Heart left ventricle (tissue), 13 donors: Measurements from ENCODE around the gene ESM1.

Experiments
- POLR2A ChIP-seq, 2 donors: fragments of 450-650 bp; IDR thresholded peaks; one replicate each; pipeline ENCODE4 v1.6.1; 2017; ENCODE audit warnings: antibody characterized with exemption in 2 of 2, mild to moderate bottlenecking in 2 of 2, moderate library complexity in 2 of 2
- TF ChIP-seq, protein P1 (sequence below), 12 donors: fragments of 200-600 bp; sonication (generic) in 4 of 12; IDR thresholded peaks; one replicate each; pipeline versions ENCODE4 v1.5.0 to v1.8.0; 2018 to 2022; ENCODE audit warnings: antibody characterized with exemption in 12 of 12, mild to moderate bottlenecking in 5 of 12
- donor health status: ischemic (EF 13 %, LVEDD 7.1; RV severe dilation, severe dysfunction).
- donor health status: DM: no; HTN: yes; CAD: no.
- donor health status: DM: no; HTN: no; CAD: no.
- donor health status: ischemic (EF 25% LVEDD 6.9; RV normal size, moderate dysfunction).
- donor health status: ischemic (EF 25% LVEDD 5.7; RV mildly dilated, moderate dysfunction).
- donor health status: ischemic (EF 35%, LVEDD 5.7; RV mildly dilated, moderate dysfunction).
- donor health status: nonischemic (EF 11% LVEDD 7.7; RV severe dilation, severe dysfunction).
- donor health status: DM: yes; HTN: yes; CAD: no.
- donor health status: PGD.
- donor health status: ischemic (EF 29% LVEDD 5.4; RV normal size, mild dysfunction).
- donor health status: nonischemic (EF 23%, LVEDD 6.1; RV moderate dilation, normal function).

DNA sequence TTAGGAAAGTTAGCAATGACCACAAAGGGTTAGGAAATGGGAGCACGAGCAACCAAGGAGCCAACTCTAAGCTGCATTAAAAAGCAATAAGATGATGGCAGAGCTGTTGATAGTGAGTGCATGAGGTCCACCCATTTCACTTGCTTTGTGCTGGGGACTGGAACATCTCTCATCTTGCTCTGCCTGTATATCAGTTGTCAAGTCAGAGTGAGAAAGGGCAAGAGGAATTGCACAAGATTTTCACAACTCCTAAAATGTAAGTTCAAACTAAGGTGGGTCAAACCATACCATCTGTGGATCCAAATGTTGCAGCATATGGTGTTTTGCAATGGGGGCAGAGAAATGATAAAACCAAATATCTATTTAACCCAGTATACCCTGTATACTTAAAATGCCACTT lies 2.8 kb upstream of the ESM1 start:
- TF ChIP-seq POLR2A (IDR thresholded peaks at IDR 0.05) = no peak
- TF ChIP-seq, protein P1, sequence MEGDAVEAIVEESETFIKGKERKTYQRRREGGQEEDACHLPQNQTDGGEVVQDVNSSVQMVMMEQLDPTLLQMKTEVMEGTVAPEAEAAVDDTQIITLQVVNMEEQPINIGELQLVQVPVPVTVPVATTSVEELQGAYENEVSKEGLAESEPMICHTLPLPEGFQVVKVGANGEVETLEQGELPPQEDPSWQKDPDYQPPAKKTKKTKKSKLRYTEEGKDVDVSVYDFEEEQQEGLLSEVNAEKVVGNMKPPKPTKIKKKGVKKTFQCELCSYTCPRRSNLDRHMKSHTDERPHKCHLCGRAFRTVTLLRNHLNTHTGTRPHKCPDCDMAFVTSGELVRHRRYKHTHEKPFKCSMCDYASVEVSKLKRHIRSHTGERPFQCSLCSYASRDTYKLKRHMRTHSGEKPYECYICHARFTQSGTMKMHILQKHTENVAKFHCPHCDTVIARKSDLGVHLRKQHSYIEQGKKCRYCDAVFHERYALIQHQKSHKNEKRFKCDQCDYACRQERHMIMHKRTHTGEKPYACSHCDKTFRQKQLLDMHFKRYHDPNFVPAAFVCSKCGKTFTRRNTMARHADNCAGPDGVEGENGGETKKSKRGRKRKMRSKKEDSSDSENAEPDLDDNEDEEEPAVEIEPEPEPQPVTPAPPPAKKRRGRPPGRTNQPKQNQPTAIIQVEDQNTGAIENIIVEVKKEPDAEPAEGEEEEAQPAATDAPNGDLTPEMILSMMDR (IDR thresholded peaks at IDR 0.05) = no peak
